GM12875 (cell line): ENCODE data around the gene ITGA11.

Source experiments
- H3K4me3 ChIP-seq: one replicate; pipeline ENCODE4 v1.5.1; 2011; ENCODE audit warnings: low read depth, low read length, control low read depth
- CTCF ChIP-seq: IDR thresholded peaks from 2 replicates; pipeline ENCODE4 v1.5.1; 2011; ENCODE audit warnings: low read depth, mild to moderate bottlenecking, control low read depth, inconsistent platforms, low read length, moderate library complexity, borderline replicate concordance; ENCODE audit not compliant: insufficient read depth

ITGA11 gene

GRCh38 chr15:68333775-68334470 lies 98.0 kb downstream of the ITGA11 start:
- no peak overlapping the region for H3K4me3 ChIP-seq
- TF ChIP-seq CTCF, result no peak

- TF ChIP-seq CTCF, result no peak
- no peak overlapping the region for H3K4me3 ChIP-seq
These were observed 99.7 kb downstream of the ITGA11 start for GRCh38 chr15:68332266-68332665.

DNA sequence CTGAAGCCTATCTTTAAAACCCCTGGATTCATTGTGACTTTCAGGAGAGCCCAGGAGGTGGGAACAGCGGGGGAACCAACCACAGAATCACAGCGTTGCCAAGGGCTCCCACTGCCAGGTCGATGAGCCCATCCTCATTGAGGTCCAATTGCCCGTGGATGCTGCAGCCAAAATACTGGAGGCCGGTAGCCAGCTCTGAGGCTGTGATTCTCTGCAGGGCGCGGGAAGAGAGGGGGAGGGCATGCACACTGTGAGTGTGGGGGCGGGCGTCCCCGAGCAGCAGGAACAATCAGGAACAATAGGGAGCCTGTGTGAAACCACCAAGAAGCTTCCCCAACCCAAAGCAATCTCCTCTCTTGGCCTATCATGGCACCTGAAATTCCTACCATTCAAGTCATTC lies 101.1 kb downstream of the ITGA11 start:
- H3K4me3 ChIP-seq, result no peak overlapping the region
- no peak for TF ChIP-seq CTCF

GRCh38 chr15:68330416-68330815 lies 101.5 kb downstream of the ITGA11 start:
- no peak for TF ChIP-seq CTCF
- no peak overlapping the region for H3K4me3 ChIP-seq

GRCh38 chr15:68328964-68329363 lies 103.0 kb downstream of the ITGA11 start:
- no peak for TF ChIP-seq CTCF
- H3K4me3 ChIP-seq, result no peak overlapping the region

DNA sequence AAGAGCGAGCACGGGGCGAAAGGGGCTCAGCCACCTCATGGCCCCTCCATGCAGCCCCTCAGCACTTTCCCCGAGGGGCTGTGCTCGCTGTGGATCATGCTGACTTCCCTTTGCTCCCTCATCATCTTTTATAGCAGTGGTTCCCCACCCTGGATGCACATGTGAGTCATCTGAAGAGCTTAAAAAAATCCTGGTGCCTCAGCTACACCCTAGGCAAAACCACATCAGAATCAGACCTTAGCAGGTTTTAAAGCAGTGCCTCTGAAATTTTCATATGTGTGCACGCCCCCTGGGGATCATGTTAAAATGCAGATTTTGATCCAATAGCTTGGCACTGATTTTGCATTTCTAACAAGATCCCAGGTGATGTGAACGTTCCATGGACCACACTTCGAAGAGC lies 103.5 kb downstream of the ITGA11 start:
- no peak for TF ChIP-seq CTCF
- no peak overlapping the region for H3K4me3 ChIP-seq

DNA sequence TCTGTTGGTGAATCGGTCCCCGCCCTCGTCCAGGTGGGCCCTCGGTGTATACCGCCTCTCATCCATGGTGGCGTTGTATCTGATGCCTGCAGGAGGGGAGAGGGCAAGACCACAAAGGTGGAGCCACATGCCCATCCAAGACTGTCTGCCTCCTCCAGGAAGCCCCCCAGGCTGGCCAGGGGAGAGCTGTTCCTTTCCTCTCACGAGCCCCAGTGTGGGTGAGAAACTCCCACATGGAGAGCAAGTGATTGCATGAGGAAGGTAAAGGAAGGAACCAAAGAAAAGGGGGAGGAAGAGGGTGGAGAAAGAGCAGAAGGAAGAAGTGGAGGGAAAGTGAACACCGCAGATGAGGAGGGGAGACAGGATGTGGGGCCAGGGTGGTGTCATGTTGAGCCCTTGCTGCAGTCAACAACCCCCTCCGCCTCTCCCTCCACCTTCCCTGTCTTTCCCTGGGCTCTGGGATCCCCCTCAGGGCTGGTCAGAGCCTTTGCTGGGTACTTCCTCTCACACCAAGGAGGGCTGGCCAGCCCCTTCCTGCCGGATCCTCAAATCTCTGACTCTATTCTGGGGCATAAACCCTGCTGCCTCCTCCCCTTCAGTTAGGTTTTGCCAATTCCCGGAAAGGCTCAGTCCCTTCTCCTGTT lies 105.1 kb downstream of the ITGA11 start:
- TF ChIP-seq CTCF, result no peak
- no peak overlapping the region for H3K4me3 ChIP-seq
